GM12892 (cell line): ENCODE measurements around the gene BCO2.

Experiments used
- POLR2A ChIP-seq: IDR thresholded peaks from 2 replicates; pipeline ENCODE4 v1.6.1; 2011; ENCODE audit warnings: low read depth, low read length, control low read depth
- TAF1 ChIP-seq: IDR thresholded peaks from 2 replicates; pipeline ENCODE4 v1.6.1; 2011; ENCODE audit warnings: low read depth, mild to moderate bottlenecking, control low read depth, low read length, borderline replicate concordance

DNA sequence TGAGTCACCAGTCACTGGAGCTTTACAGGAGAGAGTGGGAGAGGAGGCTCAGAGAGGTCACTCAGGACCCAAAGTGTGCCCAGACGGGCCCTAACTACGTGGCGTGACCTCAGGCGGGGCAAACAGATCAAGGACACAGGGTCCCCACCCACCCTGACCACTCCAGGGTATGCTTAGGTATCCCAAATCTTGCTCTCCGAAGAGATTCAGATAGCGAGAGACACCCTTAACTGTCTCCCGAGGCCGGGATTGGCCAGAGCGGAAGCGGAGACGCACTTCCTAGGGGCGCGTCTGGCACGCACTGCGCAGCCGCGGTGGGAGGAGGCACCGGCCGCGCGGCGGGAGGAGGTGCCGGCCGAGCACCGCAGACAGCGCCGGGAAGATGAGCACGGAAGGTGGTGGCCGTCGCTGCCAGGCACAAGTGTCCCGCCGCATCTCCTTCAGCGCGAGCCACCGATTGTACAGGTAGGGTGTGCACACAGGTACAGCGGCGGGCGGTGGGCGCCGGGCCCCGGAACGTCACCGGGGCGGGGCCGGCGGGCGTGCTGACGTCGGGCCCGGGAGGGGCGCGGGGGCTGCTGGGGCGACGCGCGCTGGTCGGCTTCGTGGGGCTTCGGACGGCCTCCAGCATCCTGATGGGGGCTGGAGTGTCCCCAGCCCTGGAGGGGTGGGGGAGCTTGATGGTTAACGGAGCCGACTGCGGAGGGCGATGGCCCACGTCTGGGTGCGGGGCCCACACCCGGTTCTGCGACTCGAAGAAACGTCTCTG lies 50.9 kb downstream of the BCO2 start, which contains the start of gene PTS:
- peak; percentile 57; the same call in 1 of the 2 replicates for TF ChIP-seq TAF1
- peak; percentile 92 for TF ChIP-seq POLR2A
